ENCODE data around the gene DOCK2.

Gene DOCK2

DNA sequence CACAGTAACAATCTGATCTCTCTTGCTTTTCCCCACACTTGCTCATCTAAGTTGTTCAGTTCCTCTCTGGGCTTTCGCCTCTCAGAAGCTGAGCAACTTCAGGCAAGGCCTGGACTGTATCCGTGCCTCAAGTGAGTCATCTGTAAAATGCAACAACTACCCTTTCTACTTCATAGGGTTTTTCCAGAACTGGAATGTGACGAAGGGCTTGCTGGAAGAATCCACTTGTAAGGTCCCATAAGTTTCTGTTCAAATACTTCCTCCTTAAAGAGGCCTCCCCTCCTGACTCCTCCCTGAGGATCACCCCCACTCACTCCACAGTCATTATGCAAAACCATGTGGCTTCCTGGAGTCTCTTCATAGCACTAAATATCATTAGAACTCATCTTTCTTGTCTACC is 360.7 kb downstream of the DOCK2 start:
- DNase-seq, result no peak

DNA sequence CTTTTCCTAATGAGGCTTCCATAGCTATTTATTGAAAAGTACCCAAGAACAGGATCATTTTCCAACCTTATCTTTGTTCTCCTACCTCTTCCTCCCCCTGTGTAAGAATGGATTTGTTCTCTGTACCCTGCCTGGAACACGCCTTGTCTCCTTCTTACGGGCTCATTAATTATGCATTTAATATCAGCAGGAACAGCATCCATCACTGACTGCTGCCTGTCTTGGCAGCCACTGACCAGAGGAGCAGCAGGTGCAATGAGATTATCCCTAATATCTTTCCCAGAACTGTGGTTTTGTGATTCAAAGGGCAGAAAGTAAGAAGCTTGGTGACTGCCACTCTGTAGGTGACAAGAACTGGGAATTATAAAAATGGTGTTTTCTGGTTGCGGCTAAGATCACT is 362.5 kb downstream of the DOCK2 start:
- DNase-seq, result no peak

DNA sequence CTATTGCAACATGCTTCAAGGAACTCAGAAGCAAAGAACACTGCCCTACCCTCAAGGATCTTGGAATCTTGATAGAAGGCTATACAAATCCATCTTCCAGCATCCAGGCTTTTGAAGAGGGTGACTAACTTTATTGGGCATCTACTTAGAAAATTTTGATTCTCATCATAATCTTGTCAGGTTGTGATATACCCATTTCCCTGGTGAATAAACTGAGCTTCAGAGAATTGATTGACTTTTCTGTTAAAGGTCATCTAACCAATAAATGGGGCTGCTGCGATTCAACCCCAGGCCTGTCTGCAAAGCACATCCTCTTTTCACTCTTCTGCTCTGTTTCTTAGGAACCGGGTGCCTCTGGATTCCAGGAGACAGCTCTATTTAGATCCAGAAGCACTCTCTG is 363.1 kb downstream of the DOCK2 start:
- no peak for DNase-seq

DNA sequence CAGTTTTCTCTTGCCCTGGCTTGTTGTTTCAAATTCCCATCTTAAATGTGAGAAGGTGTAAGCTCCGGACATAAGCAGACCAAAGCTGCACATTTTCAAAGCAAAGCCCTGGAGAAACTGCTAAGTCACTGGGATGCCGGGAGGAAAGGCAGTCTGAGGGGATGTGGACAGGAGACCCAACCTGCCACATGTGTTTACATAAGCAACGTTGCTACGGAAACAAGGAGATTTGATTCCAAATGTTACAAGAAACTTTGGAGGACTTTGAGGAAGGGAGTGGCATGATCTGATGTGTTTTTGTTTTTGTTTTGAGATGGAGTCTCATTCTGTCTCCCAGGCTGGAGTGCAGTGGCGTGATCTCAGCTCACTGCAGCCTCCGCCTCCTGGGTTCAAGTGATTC is 368.9 kb downstream of the DOCK2 start:
- no peak for DNase-seq

DNA sequence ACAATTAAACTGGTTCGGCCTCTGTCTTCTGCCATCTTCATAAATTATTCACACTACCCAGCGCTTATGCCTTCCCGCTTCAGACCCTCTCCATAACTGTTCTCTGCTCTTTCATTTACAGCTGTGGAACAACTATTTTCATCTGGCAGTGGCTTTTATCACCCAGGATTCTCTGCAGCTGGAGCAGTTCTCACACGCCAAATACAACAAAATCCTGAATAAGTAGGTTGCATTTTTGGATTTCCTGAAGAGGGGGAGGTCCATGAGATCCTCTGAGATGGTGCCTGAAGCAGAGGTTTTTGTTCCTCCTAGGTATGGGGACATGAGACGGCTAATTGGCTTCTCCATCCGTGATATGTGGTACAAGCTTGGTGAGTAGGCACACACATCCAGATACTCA is 371.3 kb downstream of the DOCK2 start:
- DNase-seq, result no peak

DNA sequence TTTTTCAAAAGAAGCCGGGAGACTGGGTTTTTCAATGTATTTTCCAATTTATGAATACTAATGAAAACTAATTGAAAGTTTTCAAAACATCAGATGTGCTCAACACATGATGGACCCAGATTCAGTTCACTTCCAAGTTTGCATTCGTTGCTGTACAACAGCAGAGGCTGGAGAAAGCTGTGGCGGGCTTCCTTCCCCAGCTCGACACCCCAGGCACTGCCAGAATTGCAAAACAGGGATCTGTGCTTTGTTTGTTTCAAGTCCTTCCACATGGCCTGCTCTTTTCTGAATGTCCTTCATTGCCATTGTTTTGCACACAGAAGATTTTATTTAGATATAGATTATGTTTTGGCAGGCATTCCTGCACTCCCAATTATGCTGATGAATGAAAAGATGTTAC is 373.5 kb downstream of the DOCK2 start:
- no peak for DNase-seq

DNA sequence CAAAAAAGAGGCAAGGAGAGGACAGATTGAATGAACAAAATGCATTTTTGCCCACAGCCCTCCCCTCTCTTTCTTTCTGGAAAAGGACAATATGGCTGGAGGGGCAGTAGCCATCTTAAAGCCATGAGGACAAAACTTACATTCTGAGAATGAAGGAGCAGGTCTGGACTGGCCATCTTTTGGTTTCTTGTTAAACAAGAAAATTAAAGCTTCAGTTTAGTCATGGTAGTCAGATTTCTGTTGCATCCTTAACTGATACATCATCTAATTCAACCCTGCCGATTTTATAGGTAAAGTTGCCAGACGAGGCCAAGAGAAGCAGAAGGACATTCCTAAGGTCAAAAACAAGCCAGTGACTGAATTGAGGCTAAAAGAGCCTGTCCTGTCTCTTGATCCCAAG is 374.7 kb downstream of the DOCK2 start:
- no peak for DNase-seq

DNA sequence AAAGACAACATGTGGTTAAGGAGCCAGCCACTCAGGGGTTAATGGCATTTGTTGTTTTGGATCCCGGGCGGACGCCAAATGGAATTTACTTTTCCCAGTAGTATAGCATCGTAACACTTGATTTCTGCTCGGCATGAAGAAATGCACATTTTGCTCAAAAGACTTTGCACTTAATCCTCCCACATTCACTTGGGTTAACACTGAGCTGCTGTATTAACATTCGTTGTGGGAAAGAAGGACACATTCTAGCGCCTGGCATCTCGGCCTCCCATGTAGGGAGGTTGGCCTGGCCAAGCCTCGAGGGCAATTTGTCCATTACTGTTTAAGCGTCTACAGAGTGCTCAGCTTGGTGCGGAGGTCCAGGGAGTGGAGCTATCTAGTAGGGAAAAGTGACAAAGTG is 375.5 kb downstream of the DOCK2 start:
- DNase-seq, result no peak

DNA sequence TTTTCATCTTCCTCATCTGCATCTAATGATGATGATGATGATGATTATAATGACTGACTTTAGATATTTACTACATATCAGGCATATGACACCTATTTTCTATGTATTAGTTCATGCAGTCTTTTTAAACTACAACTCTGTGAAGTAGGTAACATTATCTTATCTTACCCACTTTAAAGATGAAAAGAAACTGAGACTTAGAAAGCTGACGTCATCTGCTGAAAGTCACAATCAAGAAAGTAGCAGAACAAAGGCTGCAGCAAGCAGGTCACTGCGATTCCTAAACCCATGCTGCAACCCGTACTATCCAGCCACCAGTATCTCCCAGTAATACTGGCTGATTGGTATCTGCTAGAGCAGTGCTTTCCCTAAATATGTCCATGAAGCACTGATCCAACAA is 383.3 kb downstream of the DOCK2 start:
- no peak for DNase-seq

DNA sequence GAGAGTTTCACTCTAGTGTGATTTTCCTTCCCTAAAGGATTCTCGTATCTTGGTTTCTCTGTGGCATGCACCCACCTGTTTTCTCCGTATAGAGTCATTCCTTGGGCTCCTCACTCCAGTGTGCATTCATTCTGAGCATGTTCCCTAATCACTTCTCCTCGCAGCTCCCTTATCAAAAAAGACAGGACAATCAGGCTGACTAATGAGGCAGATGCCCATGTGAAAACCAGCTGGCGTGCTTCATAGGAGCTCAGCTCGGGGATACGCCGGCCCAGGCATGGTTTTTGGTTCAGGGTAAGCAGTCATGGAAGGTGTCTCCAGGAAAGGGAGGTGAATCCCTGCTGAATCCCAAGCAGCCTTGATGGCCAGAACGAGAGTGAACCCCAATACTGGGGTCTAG is 384.4 kb downstream of the DOCK2 start:
- DNase-seq, result no peak

DNA sequence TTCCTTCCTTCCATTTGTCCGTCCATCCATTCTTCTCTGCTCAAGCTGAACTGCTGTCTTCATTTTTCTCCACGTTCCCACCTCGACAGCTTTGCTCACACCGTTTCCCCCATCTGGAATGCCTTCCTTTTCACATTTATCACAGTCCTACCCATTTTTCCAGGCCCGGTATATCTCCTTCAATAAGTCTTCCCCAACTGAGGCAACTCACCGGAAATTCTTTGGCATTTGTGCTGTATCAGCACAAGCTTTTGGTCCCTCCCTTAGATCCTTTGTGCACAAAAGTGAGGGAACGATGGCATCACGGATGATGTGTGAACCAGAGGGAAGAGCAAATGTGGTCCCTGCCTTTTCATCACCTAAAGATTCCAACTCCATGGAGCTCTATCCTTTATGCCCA is 388.8 kb downstream of the DOCK2 start:
- DNase-seq, result no peak

DNA sequence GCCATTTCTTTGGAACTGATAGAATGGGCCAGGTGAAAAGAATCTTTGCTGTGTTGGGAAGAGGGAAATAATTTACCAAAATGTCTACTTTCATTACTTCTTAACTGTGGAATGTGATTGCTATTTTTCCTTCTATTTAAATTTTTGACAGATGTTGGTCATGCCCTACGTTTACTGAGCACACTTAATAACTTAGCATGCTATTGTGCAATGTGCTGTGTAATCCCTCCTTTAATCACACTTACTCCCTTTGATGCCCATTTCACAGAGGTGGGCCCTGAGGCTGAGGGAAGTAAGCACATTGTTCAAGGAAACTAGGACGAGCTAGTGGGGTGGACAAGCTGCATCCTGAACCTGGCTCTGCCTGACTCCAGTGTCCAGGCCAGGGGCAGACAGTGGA is 391.0 kb downstream of the DOCK2 start:
- DNase-seq, result no peak

DNA sequence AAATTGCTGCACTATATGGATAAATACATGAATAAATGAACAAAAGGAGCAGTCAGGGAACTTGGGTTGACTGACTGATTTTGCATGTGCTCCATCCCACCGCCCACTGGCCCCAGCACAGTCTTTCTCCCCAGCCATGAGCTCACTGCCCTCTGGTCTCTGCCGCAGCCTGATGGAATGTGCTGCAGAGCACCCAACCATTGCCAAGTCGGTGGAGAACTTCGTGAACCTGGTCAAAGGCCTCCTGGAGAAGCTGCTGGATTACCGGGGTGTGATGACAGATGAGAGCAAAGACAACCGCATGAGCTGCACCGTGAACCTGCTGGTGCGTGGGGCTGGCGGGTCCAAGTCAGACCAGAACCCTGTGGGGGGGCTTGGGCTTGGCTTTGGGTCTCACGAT is 397.2 kb downstream of the DOCK2 start:
- DNase-seq, result no peak

DNA sequence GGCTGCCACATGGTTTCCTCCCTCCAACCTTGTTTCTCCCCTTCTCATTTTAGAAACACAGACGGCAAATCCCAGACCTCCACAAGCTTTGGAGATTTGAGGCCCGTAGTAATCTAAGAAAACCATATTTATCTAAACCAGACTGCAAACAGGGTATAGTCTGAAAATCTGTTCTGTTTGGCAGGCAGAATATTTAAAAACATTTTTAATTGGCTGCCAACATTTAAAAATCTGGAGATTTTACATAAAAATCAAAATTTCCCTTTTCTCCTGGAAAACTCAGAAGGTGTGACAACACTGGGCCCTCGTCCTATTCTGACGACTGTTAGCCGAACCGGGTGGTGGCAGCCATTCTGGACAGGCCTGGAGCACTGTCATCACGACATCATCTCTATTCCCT is 401.2 kb downstream of the DOCK2 start:
- DNase-seq, result no peak

DNA sequence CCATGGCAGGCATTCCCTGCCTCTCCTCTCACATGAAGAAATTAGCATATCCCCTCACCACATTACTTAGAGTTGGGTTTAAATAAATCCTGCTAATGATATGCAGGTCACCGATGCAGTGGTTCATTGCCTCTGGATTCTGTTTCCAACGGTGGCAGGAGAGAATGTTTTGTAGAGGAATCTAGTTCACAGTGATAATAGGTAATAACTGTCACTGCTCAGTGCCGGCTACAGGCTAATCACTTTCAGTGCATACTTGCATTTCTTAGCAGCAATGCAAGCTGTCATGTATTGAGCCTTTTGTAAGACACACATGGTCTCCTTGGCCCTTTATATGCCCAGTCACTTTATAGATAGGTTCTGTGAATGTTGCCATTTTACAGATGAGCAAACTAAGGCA is 402.8 kb downstream of the DOCK2 start:
- DNase-seq, result no peak

DNA sequence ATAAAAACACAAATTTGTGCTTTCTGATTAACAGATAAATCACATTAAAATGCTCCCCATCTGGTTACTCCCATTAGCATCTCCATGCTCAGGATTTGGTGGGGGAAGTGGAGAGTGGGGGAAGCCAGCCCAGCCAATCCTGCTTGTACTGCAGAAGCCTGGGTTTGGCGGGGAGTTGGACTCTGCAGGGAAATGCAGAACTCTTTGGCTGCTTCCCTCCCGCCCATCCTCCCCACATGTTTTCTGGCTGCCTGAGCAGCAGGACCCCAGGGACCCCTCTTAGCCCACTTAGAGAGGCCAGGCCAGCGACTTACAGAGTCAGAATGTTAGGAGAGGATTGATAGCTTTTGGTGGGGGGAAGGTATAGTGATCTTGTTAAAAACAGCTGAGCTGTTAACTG is 409.2 kb downstream of the DOCK2 start:
- no peak for DNase-seq

DNA sequence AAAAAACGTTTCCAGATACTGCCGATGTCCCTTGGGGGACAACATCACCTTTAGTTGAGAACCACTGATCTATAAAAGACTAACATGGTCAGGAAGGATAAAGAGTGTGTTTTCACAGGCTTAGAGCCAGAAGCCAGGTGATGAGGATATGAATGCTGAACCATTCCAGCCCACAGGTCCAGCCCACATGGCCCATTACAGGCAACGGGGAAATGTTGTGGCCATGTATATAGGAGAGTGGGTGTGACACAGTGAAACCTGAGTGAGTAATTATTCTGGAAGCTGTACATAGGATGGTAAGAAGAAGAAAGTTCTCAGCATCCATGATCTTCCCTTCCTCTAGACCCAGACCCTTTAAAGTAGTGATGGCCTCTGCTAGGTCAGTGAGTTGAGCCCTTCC is 412.6 kb downstream of the DOCK2 start:
- no peak for DNase-seq

DNA sequence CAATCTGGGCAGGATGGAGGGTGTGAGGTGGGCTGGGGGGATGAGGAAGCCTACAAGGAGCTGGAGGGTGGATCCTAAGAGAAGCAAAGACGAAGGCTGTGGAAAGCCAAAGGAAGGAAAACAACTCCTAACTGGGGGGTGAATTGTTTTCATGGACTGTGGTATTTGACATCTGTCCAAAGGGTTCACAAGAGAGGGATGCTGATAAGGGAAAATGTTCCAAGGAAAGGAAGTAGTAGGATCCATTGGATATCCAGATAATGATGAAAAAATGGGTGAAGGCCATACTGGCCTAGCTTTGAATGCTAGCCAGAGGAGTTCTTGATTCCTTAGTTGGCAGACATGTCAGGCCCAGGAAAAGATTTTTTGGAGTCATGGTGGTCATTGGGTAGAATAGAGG is 416.8 kb downstream of the DOCK2 start:
- no peak for DNase-seq

DNA sequence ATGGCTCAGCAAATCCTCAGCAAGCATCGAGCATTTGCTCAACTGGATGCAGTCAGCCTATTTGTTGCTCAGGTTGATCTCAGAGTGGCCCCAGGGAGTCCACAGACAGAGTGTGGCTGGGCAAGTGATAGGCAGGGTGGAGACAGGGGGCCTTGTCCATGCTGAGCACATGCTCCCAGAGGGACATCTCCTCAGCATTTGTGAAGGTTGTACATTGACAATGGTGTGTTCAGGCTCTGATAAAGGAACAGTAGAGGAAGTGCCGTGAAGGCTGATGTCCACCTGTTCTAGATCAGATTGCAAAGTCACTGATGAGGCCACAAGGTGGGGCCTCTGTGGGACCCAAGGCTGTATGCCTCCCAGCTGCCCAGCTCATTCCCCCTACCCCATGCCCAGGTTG is 418.5 kb downstream of the DOCK2 start:
- no peak for DNase-seq

DNA sequence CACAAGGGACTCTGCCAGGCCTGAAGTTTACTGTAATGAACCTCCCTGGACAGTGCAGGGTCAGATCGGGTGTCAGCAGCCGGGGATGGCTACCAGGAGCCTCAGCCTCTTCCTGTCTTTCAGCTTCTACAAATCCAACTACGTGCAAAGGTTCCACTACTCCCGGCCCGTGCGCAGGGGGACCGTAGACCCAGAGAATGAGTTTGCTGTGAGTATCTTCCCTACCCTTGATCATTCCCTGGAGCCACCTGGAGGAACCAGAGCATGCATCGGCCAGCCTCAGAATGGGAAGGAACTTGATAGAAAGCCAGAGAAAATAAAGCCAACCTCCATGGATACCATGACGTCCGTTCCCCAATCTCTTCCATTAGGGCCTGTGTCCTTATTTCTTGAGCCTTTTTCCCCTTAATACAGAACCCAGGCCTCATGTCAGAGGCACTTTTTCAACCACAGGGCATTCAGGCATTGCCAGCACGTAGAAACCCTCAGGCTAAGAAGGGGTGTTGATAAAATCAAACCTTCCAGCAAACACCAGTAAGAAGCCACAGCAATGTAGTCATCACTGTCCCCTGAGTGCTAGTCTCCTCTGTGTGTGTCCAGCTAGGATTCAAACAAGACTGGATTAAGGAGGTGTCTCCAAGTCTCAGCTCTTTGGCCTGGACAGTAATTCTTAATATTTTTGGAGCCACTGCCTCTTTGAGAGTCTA is 419.6 kb downstream of the DOCK2 start:
- no peak for DNase-seq

DNA sequence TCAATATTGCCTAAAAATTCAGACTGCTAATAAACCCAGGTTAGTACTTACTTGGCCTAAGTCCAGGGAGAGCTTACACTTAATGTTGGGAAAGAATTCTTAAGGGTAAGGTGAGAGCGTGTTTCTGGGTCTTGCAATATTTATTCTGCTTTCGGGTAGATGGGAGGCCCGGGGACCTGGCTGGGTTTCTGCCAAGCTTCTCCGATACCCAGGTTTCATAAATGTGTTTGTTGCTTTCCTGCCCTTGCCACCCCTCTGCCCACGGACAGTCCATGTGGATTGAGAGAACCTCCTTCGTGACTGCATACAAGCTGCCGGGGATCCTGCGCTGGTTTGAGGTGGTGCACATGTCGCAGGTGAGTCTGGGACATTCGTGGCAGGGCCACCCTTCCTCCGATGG is 420.2 kb downstream of the DOCK2 start:
- no peak for DNase-seq

DNA sequence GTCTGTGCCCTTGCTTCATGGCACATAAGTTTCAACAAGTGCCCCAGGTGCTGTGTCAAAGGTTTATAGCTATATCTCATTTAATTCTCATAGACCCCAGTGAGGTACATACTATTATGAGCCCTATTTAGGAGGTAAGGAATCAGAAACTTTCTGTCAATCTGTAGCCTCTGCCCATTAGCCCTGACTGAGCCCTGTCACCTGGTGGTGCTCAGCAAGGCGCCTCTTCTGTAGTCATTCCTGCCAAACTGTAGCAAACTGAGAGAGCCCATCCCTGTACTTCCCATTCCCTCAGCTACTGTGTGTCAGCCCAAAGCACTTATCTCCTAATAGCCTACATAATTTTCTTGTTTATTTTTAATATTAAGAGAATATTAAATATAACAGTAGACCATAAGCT is 422.1 kb downstream of the DOCK2 start:
- DNase-seq, result no peak

DNA sequence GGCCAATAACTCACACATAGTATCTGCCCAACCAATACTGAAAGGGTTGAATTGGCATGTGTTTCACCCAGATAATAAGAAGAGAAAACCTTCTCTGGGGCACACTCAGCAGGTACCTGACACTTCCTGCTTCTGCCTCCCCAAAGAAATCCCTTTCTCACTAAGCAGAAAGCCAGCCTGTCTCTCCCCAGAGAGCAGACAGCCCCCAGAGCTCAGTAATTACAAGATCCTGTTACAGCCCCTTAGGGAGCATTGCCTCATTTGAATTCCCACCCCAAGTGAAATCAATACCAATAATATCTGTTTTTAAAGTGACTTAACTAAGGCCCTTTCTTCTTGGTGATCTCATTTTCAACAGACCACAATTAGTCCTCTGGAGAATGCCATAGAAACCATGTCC is 430.1 kb downstream of the DOCK2 start:
- DNase-seq, result no peak

DNA sequence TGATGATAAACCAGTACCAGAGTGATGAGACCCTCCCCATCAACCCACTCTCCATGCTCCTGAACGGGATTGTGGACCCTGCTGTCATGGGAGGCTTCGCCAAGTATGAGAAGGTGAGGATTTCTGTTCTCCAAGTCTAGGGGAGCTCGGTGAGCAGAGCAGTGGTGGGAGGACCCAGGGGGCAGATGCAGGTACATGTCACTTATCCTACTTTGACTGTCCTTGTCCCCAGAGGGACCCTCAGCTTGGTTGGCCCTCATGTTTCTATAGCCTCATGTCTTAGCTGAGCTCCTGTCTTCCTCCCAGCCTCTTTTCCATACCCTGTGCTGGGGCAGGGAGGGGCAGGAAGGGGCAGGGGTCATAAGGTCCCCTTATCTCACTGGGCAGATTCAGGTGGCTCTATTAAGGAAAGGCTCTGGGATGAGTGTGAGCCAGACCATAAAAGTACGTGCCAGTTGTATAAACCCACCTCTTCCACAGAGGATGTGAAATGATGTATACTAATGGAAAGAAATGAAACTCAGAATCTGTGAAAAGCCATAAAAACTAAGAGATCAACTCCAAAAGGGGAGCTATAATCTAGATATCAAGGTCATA is 430.6 kb downstream of the DOCK2 start:
- DNase-seq, result no peak

DNA sequence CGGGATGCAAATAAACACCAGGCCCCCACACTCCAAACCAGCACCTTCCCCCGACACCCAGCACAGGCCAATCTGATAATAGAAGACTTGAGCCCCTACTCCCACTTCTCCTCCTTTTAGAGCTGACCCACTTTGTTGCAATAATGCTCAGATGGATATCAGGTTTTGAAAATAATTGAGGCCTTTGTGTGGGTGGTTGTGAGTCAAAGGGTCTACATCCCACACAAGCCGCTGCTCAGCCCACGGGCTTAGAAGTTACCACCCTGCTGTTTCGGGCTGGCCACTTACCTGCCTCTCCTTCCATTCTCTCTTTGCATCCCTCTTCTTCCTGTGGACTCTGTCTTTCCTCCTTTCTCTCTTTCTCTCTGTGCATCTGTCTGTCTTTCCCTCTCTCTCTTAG is 432.4 kb downstream of the DOCK2 start:
- DNase-seq, result no peak
